BLaER1 (cell line): Measurements from ENCODE around the gene TBX3.
A peak's percentile ranks its signal among the peaks of the same experiment; 100 is the strongest.

ENCODE experiments used
- H3K27ac ChIP-seq: shearing (Covaris generic); formaldehyde crosslinking; 2 replicates; pipeline ENCODE4 v1.8.1; 2022
- H3K27me3 ChIP-seq: shearing (Covaris generic); formaldehyde crosslinking; 2 replicates; pipeline ENCODE4 v1.8.1; 2022
- H3K36me3 ChIP-seq: shearing (Covaris generic); formaldehyde crosslinking; 2 replicates; pipeline ENCODE4 v1.8.1; 2022
- H3K4me1 ChIP-seq: shearing (Covaris generic); formaldehyde crosslinking; 2 replicates; pipeline ENCODE4 v1.8.1; 2022
- H3K4me2 ChIP-seq: shearing (Covaris generic); formaldehyde crosslinking; 2 replicates; pipeline ENCODE4 v1.8.1; 2022
- H3K4me3 ChIP-seq: shearing (Covaris generic); formaldehyde crosslinking; 2 replicates; pipeline ENCODE4 v1.8.1; 2022
- H3K9ac ChIP-seq: shearing (Covaris generic); formaldehyde crosslinking; 2 replicates; pipeline ENCODE4 v1.8.1; 2022
- H3K9me3 ChIP-seq: shearing (Covaris generic); formaldehyde crosslinking; 2 replicates; pipeline ENCODE4 v1.8.1; 2022
- H4K20me1 ChIP-seq: shearing (Covaris generic); formaldehyde crosslinking; 2 replicates; pipeline ENCODE4 v1.8.1; 2022
- Cebpa-rat ChIP-seq: shearing (Covaris generic); IDR thresholded peaks from 2 replicates; pipeline ENCODE4 v1.8.1; 2022

The TBX3 gene

GRCh38 chr12:114683709-114684097 is 272 bp downstream of the TBX3 start:
- TF ChIP-seq Cebpa-rat = no peak
- Histone ChIP-seq H3K4me3 (peak overlapping the region; percentile 69), H3K36me3 (no peaks in the 10 kb centered on the region), H3K27me3 (peaks cover 100% of the 10 kb centered on the region), H4K20me1 (peaks cover 78% of the 10 kb centered on the region), H3K4me2 (peak overlapping the region; percentile 78), H3K4me1 (peaks cover 31% of the 10 kb centered on the region), H3K9me3 (peaks cover 6% of the 10 kb centered on the region; the same call in 1 of the 2 replicates), H3K27ac (peak overlapping the region; percentile 57; the same call in 1 of the 2 replicates), H3K9ac (peak overlapping the region; percentile 77)

GRCh38 chr12:114682785-114683708 is 928 bp downstream of the TBX3 start:
- TF ChIP-seq Cebpa-rat = no peak
- Histone ChIP-seq H3K27me3 (peaks cover 100% of the 10 kb centered on the region), H3K27ac (peak overlapping the region; percentile 57; the same call in 1 of the 2 replicates), H3K9me3 (peaks cover 6% of the 10 kb centered on the region; the same call in 1 of the 2 replicates), H3K36me3 (no peaks in the 10 kb centered on the region), H3K4me2 (peak overlapping the region; percentile 78), H4K20me1 (peaks cover 76% of the 10 kb centered on the region), H3K4me3 (peak overlapping the region; percentile 69), H3K9ac (peak overlapping the region; percentile 77), H3K4me1 (peaks cover 31% of the 10 kb centered on the region)

- peaks cover 31% of the 10 kb centered on the region for H3K4me1 ChIP-seq
- H3K4me2 ChIP-seq = peak overlapping the region; percentile 78
- H3K4me3 ChIP-seq = peak overlapping the region; percentile 69; the same call in 1 of the 2 replicates
- no peak for TF ChIP-seq Cebpa-rat
- peaks cover 71% of the 10 kb centered on the region for H4K20me1 ChIP-seq
- peaks cover 98% of the 10 kb centered on the region for H3K27me3 ChIP-seq
- peaks cover 6% of the 10 kb centered on the region; the same call in 1 of the 2 replicates for H3K9me3 ChIP-seq
- no peak overlapping the region for H3K27ac ChIP-seq
- H3K9ac ChIP-seq = no peak overlapping the region
- H3K36me3 ChIP-seq = no peaks in the 10 kb centered on the region
Observed at GRCh38 chr12:114682106-114682784, 1.7 kb downstream of the TBX3 start.

GRCh38 chr12:114681116-114681871 is 2.7 kb downstream of the TBX3 start:
- H4K20me1 ChIP-seq = peaks cover 70% of the 10 kb centered on the region
- no peak overlapping the region for H3K9ac ChIP-seq
- H3K27me3 ChIP-seq = peaks cover 96% of the 10 kb centered on the region
- H3K9me3 ChIP-seq = peaks cover 6% of the 10 kb centered on the region; the same call in 1 of the 2 replicates
- H3K27ac ChIP-seq = no peak overlapping the region
- H3K4me2 ChIP-seq = peak overlapping the region; percentile 78
- TF ChIP-seq Cebpa-rat = no peak
- peaks cover 29% of the 10 kb centered on the region for H3K4me1 ChIP-seq
- H3K4me3 ChIP-seq = no peak overlapping the region
- H3K36me3 ChIP-seq = no peaks in the 10 kb centered on the region; the same call in 1 of the 2 replicates

GRCh38 chr12:114680604-114681069 is 3.3 kb downstream of the TBX3 start:
- TF ChIP-seq Cebpa-rat = no peak
- Histone ChIP-seq H3K4me3 (no peak overlapping the region), H3K36me3 (no peaks in the 10 kb centered on the region; the same call in 1 of the 2 replicates), H3K4me1 (peaks cover 22% of the 10 kb centered on the region), H3K4me2 (no peak overlapping the region), H3K9me3 (peaks cover 6% of the 10 kb centered on the region; the same call in 1 of the 2 replicates), H4K20me1 (peaks cover 72% of the 10 kb centered on the region), H3K27ac (no peak overlapping the region), H3K9ac (no peak overlapping the region), H3K27me3 (peaks cover 96% of the 10 kb centered on the region)

GRCh38 chr12:114679942-114680341 is 4.0 kb downstream of the TBX3 start:
- TF ChIP-seq Cebpa-rat = no peak
- Histone ChIP-seq H3K4me2 (no peak overlapping the region), H3K4me3 (no peak overlapping the region), H3K9me3 (peaks cover 6% of the 10 kb centered on the region; the same call in 1 of the 2 replicates), H3K36me3 (no peaks in the 10 kb centered on the region; the same call in 1 of the 2 replicates), H4K20me1 (peaks cover 65% of the 10 kb centered on the region), H3K9ac (no peak overlapping the region), H3K27ac (no peak overlapping the region), H3K4me1 (peaks cover 15% of the 10 kb centered on the region), H3K27me3 (peaks cover 96% of the 10 kb centered on the region)

- H3K9ac ChIP-seq = no peak overlapping the region
Observed at GRCh38 chr12:114679452-114679875, 4.5 kb downstream of the TBX3 start.

GRCh38 chr12:114678718-114679117 is 5.3 kb downstream of the TBX3 start:
- Histone ChIP-seq H3K4me3 (no peak overlapping the region), H4K20me1 (peaks cover 69% of the 10 kb centered on the region), H3K36me3 (peaks cover 6% of the 10 kb centered on the region; the same call in 1 of the 2 replicates), H3K27me3 (peaks cover 96% of the 10 kb centered on the region), H3K27ac (no peak overlapping the region), H3K9ac (no peak overlapping the region), H3K4me2 (no peak overlapping the region), H3K4me1 (peaks cover 13% of the 10 kb centered on the region), H3K9me3 (peaks cover 6% of the 10 kb centered on the region; the same call in 1 of the 2 replicates)
- TF ChIP-seq Cebpa-rat = no peak

More at GRCh38 chr12:114679452-114679875, 4.5 kb downstream of the TBX3 start:
- TF ChIP-seq Cebpa-rat = no peak
- H3K27ac ChIP-seq = no peak overlapping the region
- peaks cover 96% of the 10 kb centered on the region for H3K27me3 ChIP-seq
- H3K4me3 ChIP-seq = no peak overlapping the region
- peaks cover under 1% of the 10 kb centered on the region; the same call in 1 of the 2 replicates for H3K36me3 ChIP-seq
- peaks cover 13% of the 10 kb centered on the region for H3K4me1 ChIP-seq
- peaks cover 6% of the 10 kb centered on the region; the same call in 1 of the 2 replicates for H3K9me3 ChIP-seq
- H3K4me2 ChIP-seq = no peak overlapping the region
- peaks cover 63% of the 10 kb centered on the region for H4K20me1 ChIP-seq

- no peak overlapping the region for H3K27ac ChIP-seq
- peaks cover 10% of the 10 kb centered on the region for H3K4me1 ChIP-seq
- H3K9me3 ChIP-seq = peaks cover 6% of the 10 kb centered on the region; the same call in 1 of the 2 replicates
- H3K27me3 ChIP-seq = peaks cover 96% of the 10 kb centered on the region
- peaks cover 72% of the 10 kb centered on the region for H4K20me1 ChIP-seq
- H3K4me3 ChIP-seq = no peak overlapping the region
- TF ChIP-seq Cebpa-rat = no peak
- no peak overlapping the region for H3K9ac ChIP-seq
- H3K36me3 ChIP-seq = peaks cover 6% of the 10 kb centered on the region; the same call in 1 of the 2 replicates
- H3K4me2 ChIP-seq = no peak overlapping the region
Observed at GRCh38 chr12:114678028-114678427, 5.9 kb downstream of the TBX3 start.
